ENCODE results near the gene HDLBP.

HDLBP gene

GRCh38 chr2:241244368-241244767 is 71.1 kb downstream of the HDLBP start:
- H3K36me3 Mint-ChIP-seq, result peaks cover 10% of the 10 kb centered on the region
- no peaks in the 10 kb centered on the region for H3K9me3 Mint-ChIP-seq (ENCODE audit: low read depth)
- H3K4me3 Mint-ChIP-seq, result no peak overlapping the region
- H3K4me1 Mint-ChIP-seq (ENCODE audit: low read depth), result no peaks in the 10 kb centered on the region
- no peaks in the 10 kb centered on the region for H3K27me3 Mint-ChIP-seq
- no peak overlapping the region for H3K27ac Mint-ChIP-seq

DNA sequence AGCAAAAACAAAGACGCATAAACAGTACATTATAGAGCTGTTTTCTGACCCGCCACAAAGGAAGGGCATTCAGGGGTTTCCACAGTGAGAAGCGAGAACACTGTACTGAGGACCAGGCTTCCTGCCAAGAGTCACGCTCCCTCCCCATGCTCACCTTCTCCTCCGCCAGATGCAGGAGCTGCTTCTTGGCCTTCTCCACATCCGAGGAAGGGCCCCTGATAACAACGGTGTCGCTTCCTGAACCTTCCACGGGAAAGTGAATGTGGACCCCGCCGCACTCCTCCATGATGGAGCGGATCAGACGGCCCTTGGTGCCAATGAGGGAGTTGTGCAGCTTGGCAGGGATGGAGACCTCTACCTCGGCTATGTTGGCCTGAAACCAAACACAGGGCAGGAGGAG is 73.2 kb downstream of the HDLBP start:
- no peaks in the 10 kb centered on the region for H3K4me1 Mint-ChIP-seq (ENCODE audit: low read depth)
- H3K4me3 Mint-ChIP-seq, result no peak overlapping the region
- H3K36me3 Mint-ChIP-seq, result peaks cover 13% of the 10 kb centered on the region
- H3K9me3 Mint-ChIP-seq (ENCODE audit: low read depth), result no peaks in the 10 kb centered on the region
- H3K27me3 Mint-ChIP-seq, result no peaks in the 10 kb centered on the region
- H3K27ac Mint-ChIP-seq, result no peak overlapping the region

GRCh38 chr2:241241669-241242068 is 73.8 kb downstream of the HDLBP start:
- Mint-ChIP-seq H3K4me1 (ENCODE audit: low read depth) (no peaks in the 10 kb centered on the region), H3K4me3 (no peak overlapping the region), H3K27me3 (no peaks in the 10 kb centered on the region), H3K36me3 (peaks cover 13% of the 10 kb centered on the region), H3K9me3 (ENCODE audit: low read depth) (no peaks in the 10 kb centered on the region), H3K27ac (no peak overlapping the region)

DNA sequence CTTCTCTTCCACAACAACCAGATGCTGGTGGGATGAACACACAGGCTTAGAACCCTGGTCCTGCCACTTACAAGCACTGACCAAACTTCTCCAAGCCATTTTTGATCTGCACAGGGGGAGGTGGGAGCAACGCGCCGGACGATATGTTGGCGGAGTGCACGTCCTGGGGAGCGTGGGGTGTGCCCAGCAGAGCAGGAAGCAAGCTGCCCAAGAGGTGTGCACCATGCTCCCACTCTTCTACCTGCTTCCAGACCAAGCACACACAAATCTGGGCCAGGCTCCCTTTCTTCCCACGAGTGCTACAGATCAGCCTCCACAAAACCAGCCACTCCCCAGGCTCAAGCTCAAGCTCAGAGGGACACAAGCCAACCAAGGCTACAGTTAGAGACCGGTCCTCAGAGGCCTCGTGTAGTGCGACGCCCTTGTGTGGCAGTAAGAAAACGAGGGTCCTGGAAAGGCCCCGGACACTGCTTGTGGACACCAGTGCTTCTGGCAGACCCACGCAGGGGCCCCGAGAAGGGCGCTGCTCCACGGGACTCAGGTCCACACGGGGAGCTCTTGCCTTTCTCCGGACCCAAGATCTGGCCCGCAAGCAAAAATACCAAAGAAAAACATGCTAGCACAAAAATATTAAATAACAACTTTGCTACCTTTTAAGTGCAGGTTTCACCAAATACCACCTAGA is 75.0 kb downstream of the HDLBP start:
- H3K4me1 Mint-ChIP-seq (ENCODE audit: low read depth), result no peaks in the 10 kb centered on the region
- H3K4me3 Mint-ChIP-seq, result no peak overlapping the region
- no peaks in the 10 kb centered on the region for H3K9me3 Mint-ChIP-seq (ENCODE audit: low read depth)
- H3K27ac Mint-ChIP-seq, result no peak overlapping the region
- no peaks in the 10 kb centered on the region for H3K27me3 Mint-ChIP-seq
- H3K36me3 Mint-ChIP-seq, result peaks cover 13% of the 10 kb centered on the region

DNA sequence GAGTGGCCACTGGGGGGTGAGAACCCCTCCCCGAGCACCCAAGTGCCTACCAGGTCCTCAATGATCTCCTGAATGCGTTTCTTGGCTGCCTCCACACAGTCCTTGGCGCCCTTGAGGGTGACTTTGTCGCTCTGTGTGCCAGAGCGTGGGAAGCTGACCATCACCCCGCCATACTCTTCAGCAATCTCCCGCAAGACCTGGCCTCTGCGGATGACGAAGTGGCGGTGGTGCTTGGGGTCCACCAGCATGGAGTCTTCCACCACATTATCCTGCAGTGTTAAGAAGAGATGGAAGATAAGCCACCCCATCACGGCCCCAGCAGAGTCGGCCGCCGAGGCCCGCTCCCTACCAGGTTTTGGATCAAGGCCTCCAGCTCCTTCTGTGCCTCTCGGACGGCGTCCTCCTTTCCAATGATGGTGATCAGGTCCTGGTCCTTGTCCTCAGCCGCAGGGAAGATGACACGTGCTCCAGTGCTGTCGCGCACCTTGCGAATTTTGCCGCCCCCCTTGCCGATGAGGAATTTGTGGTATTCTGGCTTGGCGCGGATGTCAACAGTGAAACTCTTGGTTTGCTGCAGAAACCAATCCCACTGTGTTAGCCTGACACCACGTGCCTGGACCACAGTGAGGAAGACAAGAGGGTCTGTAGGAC is 75.8 kb downstream of the HDLBP start:
- H3K27me3 Mint-ChIP-seq, result no peaks in the 10 kb centered on the region
- peaks cover 13% of the 10 kb centered on the region for H3K36me3 Mint-ChIP-seq
- no peaks in the 10 kb centered on the region for H3K4me1 Mint-ChIP-seq (ENCODE audit: low read depth)
- H3K9me3 Mint-ChIP-seq (ENCODE audit: low read depth), result no peaks in the 10 kb centered on the region
- H3K27ac Mint-ChIP-seq, result no peak overlapping the region
- no peak overlapping the region for H3K4me3 Mint-ChIP-seq

- H3K27ac Mint-ChIP-seq, result no peak overlapping the region
These were observed 76.7 kb downstream of the HDLBP start for GRCh38 chr2:241238693-241239198.

GRCh38 chr2:241237949-241238371 is 77.5 kb downstream of the HDLBP start:
- no peaks in the 10 kb centered on the region for H3K27me3 Mint-ChIP-seq
- H3K36me3 Mint-ChIP-seq, result peaks cover 4% of the 10 kb centered on the region
- H3K9me3 Mint-ChIP-seq (ENCODE audit: low read depth), result no peaks in the 10 kb centered on the region
- H3K4me1 Mint-ChIP-seq (ENCODE audit: low read depth), result no peaks in the 10 kb centered on the region
- no peak overlapping the region for H3K4me3 Mint-ChIP-seq
- no peak overlapping the region for H3K27ac Mint-ChIP-seq

More at GRCh38 chr2:241238693-241239198, 76.7 kb downstream of the HDLBP start:
- Mint-ChIP-seq H3K4me1 (ENCODE audit: low read depth) (no peaks in the 10 kb centered on the region), H3K4me3 (no peak overlapping the region), H3K27me3 (no peaks in the 10 kb centered on the region), H3K36me3 (peaks cover 6% of the 10 kb centered on the region), H3K9me3 (ENCODE audit: low read depth) (no peaks in the 10 kb centered on the region)

DNA sequence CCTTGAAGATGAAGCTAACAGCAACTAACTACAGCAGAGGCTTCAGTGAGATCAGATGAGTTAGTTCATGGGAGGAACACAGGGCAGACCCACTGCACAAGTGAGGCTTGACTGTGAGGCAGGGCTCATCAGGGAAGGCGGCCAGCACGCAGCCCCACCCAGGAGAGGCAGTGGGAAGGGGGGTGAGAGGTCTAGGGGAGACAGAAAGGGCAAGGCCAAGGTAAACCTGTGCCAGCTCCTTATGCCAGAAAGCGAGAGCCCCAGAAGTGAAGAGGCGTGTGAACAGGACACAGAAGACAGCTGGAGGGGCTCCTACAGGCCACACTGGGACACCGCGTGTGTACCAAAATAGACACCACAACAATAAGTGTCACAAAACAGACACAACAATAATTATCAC is 78.4 kb downstream of the HDLBP start:
- H3K9me3 Mint-ChIP-seq (ENCODE audit: low read depth), result no peaks in the 10 kb centered on the region
- H3K4me1 Mint-ChIP-seq (ENCODE audit: low read depth), result no peaks in the 10 kb centered on the region
- H3K36me3 Mint-ChIP-seq, result peaks cover 4% of the 10 kb centered on the region
- H3K27me3 Mint-ChIP-seq, result no peaks in the 10 kb centered on the region
- H3K4me3 Mint-ChIP-seq, result no peak overlapping the region
- H3K27ac Mint-ChIP-seq, result no peak overlapping the region

GRCh38 chr2:241235859-241236593 is 79.4 kb downstream of the HDLBP start:
- no peak overlapping the region for H3K27ac Mint-ChIP-seq
- no peaks in the 10 kb centered on the region for H3K27me3 Mint-ChIP-seq
- peaks cover 4% of the 10 kb centered on the region for H3K36me3 Mint-ChIP-seq
- H3K4me3 Mint-ChIP-seq, result no peak overlapping the region
- no peaks in the 10 kb centered on the region for H3K4me1 Mint-ChIP-seq (ENCODE audit: low read depth)
- no peaks in the 10 kb centered on the region for H3K9me3 Mint-ChIP-seq (ENCODE audit: low read depth)

GRCh38 chr2:241234962-241235740 is 80.3 kb downstream of the HDLBP start:
- H3K9me3 Mint-ChIP-seq (ENCODE audit: low read depth), result no peaks in the 10 kb centered on the region
- no peak overlapping the region for H3K4me3 Mint-ChIP-seq
- H3K4me1 Mint-ChIP-seq (ENCODE audit: low read depth), result no peaks in the 10 kb centered on the region
- H3K36me3 Mint-ChIP-seq, result peaks cover 4% of the 10 kb centered on the region
- no peak overlapping the region for H3K27ac Mint-ChIP-seq
- H3K27me3 Mint-ChIP-seq, result no peaks in the 10 kb centered on the region

- peaks cover 5% of the 10 kb centered on the region for H3K36me3 Mint-ChIP-seq
- no peaks in the 10 kb centered on the region for H3K27me3 Mint-ChIP-seq
- no peaks in the 10 kb centered on the region for H3K9me3 Mint-ChIP-seq (ENCODE audit: low read depth)
- no peak overlapping the region for H3K27ac Mint-ChIP-seq
- H3K4me1 Mint-ChIP-seq (ENCODE audit: low read depth), result no peaks in the 10 kb centered on the region
- H3K4me3 Mint-ChIP-seq, result no peak overlapping the region
These were observed 81.2 kb downstream of the HDLBP start for GRCh38 chr2:241234066-241234790.

DNA sequence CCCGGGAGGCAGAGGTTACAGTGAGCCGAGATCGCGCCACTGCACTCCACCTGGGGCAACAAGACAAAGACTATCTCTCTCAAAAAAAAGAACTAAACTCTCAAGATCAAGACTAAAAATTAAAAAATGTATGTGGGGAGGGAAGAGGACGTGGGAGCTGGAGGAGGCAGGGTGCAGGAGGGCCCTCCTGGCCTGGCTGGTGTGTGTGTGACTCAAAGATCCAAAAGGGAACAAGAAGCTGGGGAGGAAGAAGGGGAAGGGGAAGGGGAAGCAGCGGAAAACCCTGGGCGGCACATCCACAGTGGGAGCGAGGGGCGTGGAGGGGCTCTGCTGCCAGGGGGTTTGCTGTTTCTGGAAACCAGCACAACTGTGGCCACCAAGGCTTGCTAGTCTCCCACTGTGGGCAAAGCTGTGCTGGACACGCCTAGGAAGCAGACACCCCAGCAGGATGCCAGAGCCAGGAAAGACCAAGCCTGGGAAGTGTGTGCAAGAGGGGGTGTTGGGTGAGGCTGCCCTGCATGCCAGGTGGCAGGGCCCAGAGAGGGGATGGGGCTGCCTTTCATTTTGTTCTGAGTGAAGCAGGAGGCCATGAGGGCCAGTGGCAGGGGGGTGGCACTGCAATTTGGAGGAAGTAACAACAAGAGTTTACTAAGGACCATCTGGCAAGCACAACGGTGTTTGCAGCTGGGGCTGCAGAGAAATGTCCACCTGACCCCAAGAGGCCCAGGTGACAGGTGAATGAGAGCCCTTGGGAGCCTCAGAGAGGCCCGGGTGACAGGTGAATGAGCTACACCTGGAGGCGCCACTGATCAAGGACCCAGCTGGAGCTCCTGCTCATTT is 82.5 kb downstream of the HDLBP start:
- Mint-ChIP-seq H3K27me3 (no peaks in the 10 kb centered on the region), H3K27ac (no peak overlapping the region), H3K36me3 (peaks cover 7% of the 10 kb centered on the region), H3K4me1 (ENCODE audit: low read depth) (no peaks in the 10 kb centered on the region), H3K9me3 (ENCODE audit: low read depth) (no peaks in the 10 kb centered on the region), H3K4me3 (no peak overlapping the region)

GRCh38 chr2:241230435-241230834 is 85.0 kb downstream of the HDLBP start:
- no peak overlapping the region for H3K4me3 Mint-ChIP-seq
- no peaks in the 10 kb centered on the region for H3K9me3 Mint-ChIP-seq (ENCODE audit: low read depth)
- no peaks in the 10 kb centered on the region for H3K27me3 Mint-ChIP-seq
- no peak overlapping the region for H3K27ac Mint-ChIP-seq
- H3K36me3 Mint-ChIP-seq, result peaks cover 5% of the 10 kb centered on the region
- no peaks in the 10 kb centered on the region for H3K4me1 Mint-ChIP-seq (ENCODE audit: low read depth)
